GM12875 (cell line): Measurements from ENCODE around the gene ARMS2.

Experiments
- H3K4me3 ChIP-seq: one replicate; pipeline ENCODE4 v1.5.1; 2011; ENCODE audit warnings: low read depth, low read length, control low read depth
- TF ChIP-seq, protein P1 (sequence below): IDR thresholded peaks from 2 replicates; pipeline ENCODE4 v1.5.1; 2011; ENCODE audit warnings: low read depth, mild to moderate bottlenecking, control low read depth, inconsistent platforms, low read length, moderate library complexity, borderline replicate concordance; ENCODE audit not compliant: insufficient read depth

Gene ARMS2

DNA sequence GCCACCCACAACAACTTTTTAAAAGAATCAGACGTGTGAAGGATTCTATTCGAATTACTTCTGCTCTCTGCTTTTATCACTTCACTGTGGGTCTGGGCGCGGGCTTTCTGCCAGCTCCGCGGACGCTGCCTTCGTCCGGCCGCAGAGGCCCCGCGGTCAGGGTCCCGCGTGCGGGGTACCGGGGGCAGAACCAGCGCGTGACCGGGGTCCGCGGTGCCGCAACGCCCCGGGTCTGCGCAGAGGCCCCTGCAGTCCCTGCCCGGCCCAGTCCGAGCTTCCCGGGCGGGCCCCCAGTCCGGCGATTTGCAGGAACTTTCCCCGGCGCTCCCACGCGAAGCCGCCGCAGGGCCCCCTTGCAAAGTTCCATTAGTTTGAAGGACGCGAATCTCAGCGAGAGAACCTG, 6.4 kb downstream of the ARMS2 start:
- TF ChIP-seq, protein P1, sequence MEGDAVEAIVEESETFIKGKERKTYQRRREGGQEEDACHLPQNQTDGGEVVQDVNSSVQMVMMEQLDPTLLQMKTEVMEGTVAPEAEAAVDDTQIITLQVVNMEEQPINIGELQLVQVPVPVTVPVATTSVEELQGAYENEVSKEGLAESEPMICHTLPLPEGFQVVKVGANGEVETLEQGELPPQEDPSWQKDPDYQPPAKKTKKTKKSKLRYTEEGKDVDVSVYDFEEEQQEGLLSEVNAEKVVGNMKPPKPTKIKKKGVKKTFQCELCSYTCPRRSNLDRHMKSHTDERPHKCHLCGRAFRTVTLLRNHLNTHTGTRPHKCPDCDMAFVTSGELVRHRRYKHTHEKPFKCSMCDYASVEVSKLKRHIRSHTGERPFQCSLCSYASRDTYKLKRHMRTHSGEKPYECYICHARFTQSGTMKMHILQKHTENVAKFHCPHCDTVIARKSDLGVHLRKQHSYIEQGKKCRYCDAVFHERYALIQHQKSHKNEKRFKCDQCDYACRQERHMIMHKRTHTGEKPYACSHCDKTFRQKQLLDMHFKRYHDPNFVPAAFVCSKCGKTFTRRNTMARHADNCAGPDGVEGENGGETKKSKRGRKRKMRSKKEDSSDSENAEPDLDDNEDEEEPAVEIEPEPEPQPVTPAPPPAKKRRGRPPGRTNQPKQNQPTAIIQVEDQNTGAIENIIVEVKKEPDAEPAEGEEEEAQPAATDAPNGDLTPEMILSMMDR = no peak
- H3K4me3 ChIP-seq = no peak overlapping the region

DNA sequence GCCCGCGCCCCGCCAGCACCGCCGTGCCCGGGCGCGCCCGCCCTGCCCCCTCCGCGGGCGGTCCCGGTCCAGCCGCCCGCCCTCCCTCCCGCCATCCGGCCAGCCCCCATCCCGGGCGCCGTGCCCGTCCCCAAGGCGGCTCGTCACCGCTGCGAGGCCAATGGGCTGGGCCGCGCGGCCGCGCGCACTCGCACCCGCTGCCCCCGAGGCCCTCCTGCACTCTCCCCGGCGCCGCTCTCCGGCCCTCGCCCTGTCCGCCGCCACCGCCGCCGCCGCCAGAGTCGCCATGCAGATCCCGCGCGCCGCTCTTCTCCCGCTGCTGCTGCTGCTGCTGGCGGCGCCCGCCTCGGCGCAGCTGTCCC, 6.9 kb downstream of the ARMS2 start, which contains the start of gene HTRA1:
Gene HTRA1 (plus strand): TSS at position 187 of the 362 bp plus-strand sequence. CDS start 100 bp downstream, at position 287.
- no peak within 1 kb of the TSS for H3K4me3 ChIP-seq
- TF ChIP-seq, protein P1 = no peak

DNA sequence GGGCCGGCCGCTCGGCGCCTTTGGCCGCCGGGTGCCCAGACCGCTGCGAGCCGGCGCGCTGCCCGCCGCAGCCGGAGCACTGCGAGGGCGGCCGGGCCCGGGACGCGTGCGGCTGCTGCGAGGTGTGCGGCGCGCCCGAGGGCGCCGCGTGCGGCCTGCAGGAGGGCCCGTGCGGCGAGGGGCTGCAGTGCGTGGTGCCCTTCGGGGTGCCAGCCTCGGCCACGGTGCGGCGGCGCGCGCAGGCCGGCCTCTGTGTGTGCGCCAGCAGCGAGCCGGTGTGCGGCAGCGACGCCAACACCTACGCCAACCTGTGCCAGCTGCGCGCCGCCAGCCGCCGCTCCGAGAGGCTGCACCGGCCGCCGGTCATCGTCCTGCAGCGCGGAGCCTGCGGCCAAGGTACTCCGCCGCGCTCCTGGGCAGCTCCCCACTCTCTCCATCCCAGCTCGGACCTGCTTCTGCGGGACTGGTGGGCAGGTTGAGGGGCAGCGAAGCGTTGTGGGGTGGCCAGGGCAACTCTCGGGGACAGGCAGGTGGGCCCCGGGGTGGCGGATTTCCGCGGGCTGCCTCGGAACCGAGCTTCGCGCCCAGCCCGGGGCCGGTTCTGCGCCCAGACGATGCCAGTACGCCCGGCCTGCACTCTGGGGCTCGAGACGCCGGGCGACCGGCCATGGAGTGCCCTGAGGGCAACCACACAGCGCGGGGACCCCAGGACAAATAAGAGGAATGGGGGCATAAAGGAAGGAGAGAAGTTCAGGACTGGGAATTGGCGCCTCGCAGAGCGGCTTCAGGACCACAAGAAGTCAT, 7.5 kb downstream of the ARMS2 start:
- TF ChIP-seq, protein P1 = no peak
- no peak overlapping the region for H3K4me3 ChIP-seq

DNA sequence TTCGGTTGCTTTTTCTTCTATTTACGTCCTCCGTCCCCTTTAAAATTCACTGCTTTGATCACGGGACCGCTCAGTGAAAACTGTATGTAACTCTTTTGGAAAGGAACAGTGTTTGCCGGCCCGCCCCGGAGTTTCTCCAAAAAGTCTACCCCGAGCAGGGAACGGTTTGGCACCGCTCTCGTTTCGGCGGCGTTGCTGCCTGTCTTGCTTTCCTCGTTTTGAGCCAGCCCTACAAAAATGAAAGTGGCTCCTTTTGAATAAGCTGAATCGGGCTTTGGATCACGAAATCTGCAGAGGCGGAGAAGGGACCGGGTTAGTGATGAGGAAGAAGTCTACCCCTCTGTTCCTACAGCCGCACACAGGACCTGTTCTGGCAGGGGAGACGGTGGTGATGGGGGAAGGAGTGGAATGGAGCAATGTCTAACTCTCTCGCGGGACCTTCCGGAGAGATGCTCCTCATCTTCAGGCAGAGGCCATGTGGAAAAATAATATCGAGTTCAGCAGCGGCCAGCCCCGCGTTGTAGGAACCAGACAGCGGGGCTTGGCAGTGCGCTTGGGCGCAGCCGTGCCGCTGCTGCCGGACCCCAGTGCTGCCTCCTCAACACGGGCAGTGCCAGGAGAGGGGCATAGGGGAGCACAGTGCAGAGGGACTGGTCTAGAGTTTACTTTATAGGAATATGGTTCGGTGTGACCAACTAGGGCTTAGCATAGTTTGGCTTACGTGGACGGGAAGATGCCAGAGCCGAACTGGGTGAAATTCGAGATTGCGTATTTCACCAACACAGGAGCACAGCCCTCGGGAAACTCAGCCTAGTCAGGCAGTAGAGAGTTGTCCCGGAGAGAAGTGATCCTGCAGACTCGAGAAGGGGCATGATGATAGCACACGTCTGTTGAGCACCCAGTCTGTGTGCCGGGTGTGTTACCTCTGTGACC, 8.3 kb downstream of the ARMS2 start:
- no peak overlapping the region for H3K4me3 ChIP-seq
- TF ChIP-seq, protein P1 = no peak

DNA sequence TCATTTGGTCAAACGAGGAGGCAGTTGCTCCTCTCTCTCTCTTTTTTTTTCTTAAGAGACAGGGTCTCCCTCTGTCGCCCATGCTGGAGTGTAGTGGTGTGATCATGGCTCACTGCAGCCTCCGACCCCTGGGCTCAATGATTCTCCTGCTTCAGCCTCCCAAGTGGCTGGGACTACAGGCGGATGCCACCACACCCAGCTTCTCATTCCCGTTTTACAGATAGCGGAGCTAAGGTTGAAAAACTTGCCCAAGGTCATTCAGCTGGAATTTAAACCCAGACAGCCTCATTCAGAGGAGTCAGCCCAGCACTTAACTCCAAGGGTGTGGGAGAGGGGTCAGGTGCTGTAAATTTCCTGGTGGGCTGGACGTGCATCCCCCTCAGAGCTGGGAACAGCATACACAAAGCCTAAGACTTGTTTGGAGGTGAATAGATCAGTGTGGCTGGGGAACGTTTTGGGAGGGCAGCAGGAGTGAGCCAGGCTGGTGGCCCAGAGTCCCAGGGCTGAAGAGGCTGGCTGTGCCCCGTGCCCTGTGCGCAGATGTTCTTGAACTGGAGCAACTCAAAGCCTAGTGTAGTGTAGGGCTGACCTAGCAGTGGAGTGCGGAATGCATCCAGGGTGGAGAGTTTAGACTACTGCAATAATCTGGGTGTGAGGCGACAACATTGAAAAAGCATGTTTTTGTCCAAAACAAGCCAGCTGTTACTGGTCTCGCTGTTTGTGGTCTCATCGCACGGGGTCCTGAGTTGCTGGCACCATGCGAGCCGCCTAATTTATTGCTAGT, 9.2 kb downstream of the ARMS2 start:
- H3K4me3 ChIP-seq = no peak overlapping the region
- TF ChIP-seq, protein P1 = no peak

DNA sequence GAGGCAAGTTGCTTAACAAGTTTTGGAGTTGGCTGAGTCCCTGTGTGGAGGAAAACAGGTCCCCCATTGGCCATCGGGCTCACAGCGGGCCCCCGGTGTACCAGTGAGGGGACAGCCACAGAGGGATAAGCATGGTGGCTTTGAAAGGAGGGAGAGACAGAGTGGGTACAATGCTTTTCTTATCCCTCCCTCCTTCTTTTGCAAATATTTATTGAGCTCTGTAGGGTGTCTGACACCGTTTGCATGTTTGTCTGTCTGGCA, 9.7 kb downstream of the ARMS2 start:
- no peak overlapping the region for H3K4me3 ChIP-seq
- TF ChIP-seq, protein P1 = no peak
